Measurements from ENCODE around the gene PPP2R5D. TPM values are rescaled to one million over a fixed set of nuclear protein-coding genes. Genes with fewer than 3 reads are reported as not detected.
"Not testable (repeated sequence)": the region's sequence is repeated elsewhere in the genome, so short reads cannot be mapped to it uniquely, and the experiment has no call there.

The PPP2R5D gene
- total RNA-seq, 1 experiment from 2014 or later: 61.7 TPM

GRCh38 chr6:43026365-43026764 lies 42.0 kb downstream of the PPP2R5D start:
- no peak for DNase-seq (ENCODE audit: low read depth)

- DNase-seq (ENCODE audit: low read depth): no peak
Measured at GRCh38 chr6:43029120-43029519, 44.8 kb downstream of the PPP2R5D start.

- no peak for DNase-seq (ENCODE audit: low read depth)
Measured at GRCh38 chr6:43032326-43032725, 48.0 kb downstream of the PPP2R5D start.

- DNase-seq (ENCODE audit: low read depth): no peak
Measured at GRCh38 chr6:43033496-43034189, 49.3 kb downstream of the PPP2R5D start.

GRCh38 chr6:43034190-43034525 lies 49.8 kb downstream of the PPP2R5D start:
- no peak for DNase-seq (ENCODE audit: low read depth)

GRCh38 chr6:43035495-43036194 lies 51.3 kb downstream of the PPP2R5D start:
- DNase-seq (ENCODE audit: low read depth): no peak

GRCh38 chr6:43036712-43037111 lies 52.3 kb downstream of the PPP2R5D start:
- DNase-seq (ENCODE audit: low read depth): no peak

GRCh38 chr6:43037197-43037596 lies 52.8 kb downstream of the PPP2R5D start:
- DNase-seq (ENCODE audit: low read depth): no peak

- DNase-seq (ENCODE audit: low read depth): no peak
Measured at GRCh38 chr6:43037706-43038105, 53.3 kb downstream of the PPP2R5D start.

GRCh38 chr6:43038727-43039126 lies 54.4 kb downstream of the PPP2R5D start:
- no peak for DNase-seq (ENCODE audit: low read depth)

GRCh38 chr6:43040542-43041257 lies 56.3 kb downstream of the PPP2R5D start:
- no peak for DNase-seq (ENCODE audit: low read depth)

- DNase-seq (ENCODE audit: low read depth): not testable (repeated sequence)
Measured at GRCh38 chr6:43041475-43041874, 57.1 kb downstream of the PPP2R5D start.

- no peak for DNase-seq (ENCODE audit: low read depth)
Measured at GRCh38 chr6:43043310-43043709, 58.9 kb downstream of the PPP2R5D start.

GRCh38 chr6:43045371-43045930 lies 61.1 kb downstream of the PPP2R5D start:
- DNase-seq (ENCODE audit: low read depth): no peak

GRCh38 chr6:43047998-43048397 lies 63.6 kb downstream of the PPP2R5D start:
- DNase-seq (ENCODE audit: low read depth): no peak

- no peak for DNase-seq (ENCODE audit: low read depth)
Measured at GRCh38 chr6:43050981-43051380, 66.6 kb downstream of the PPP2R5D start.

- DNase-seq (ENCODE audit: low read depth): no peak
Measured at GRCh38 chr6:43052225-43052841, 68.0 kb downstream of the PPP2R5D start.

- peak; percentile 36 for DNase-seq (ENCODE audit: low read depth)
Measured at GRCh38 chr6:43052842-43053544, 68.6 kb downstream of the PPP2R5D start.

- DNase-seq (ENCODE audit: low read depth): peak; percentile 93
Measured at GRCh38 chr6:43053545-43054205, 69.3 kb downstream of the PPP2R5D start, which contains the start of gene CUL7. TSS of gene CUL7 (minus strand) at chr6:43053851. CDS start at chr6:43052788, 1,063 bp downstream.

- DNase-seq (ENCODE audit: low read depth): no peak
Measured at GRCh38 chr6:43054206-43054943, 70.0 kb downstream of the PPP2R5D start.

Measured in LHCN-M2 (cell line).